ENCODE measurements around the gene ADCY7.

The ADCY7 gene

DNA sequence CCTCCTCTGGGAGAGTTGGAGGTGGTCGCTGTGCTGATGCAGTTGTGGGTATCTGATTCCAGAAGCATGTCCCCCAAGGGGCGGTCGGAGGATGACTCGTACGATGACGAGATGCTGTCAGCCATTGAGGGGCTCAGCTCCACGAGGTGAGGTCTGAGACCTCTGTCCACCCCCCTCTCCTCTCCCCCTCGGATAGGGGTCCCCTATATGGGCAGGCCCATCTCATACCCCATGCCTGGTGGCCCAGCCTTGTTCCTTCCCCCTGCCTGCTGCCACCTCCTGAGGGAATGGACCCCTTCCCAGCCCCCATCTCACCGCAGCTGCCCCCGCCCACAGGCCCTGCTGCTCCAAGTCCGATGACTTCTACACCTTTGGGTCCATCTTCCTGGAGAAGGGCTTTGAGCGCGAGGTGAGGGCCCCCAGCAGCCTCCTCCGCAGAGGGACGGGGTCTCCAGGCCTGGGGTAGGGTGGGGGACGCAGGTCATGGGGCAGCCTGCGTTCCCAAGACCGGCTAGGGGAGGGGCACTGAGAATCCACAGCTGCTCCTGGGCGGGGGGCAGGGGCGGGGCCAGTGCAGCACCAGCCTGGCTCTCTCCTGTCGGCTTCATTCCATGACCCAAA is 39.2 kb downstream of the ADCY7 start:
- Histone ChIP-seq H3K4me3 (ENCODE audit: low read length) (no peak overlapping the region), H3K27me3 (ENCODE audit: insufficient read depth, low read length) (no peaks in the 10 kb centered on the region), H3K36me3 (ENCODE audit: insufficient read depth, low read length) (no peaks in the 10 kb centered on the region), H3K9me3 (ENCODE audit: low read length) (no peaks in the 10 kb centered on the region), H2AFZ (ENCODE audit: low read depth, low read length) (no peak overlapping the region), H3K4me1 (ENCODE audit: insufficient read depth, low read length) (peaks cover 8% of the 10 kb centered on the region)

DNA sequence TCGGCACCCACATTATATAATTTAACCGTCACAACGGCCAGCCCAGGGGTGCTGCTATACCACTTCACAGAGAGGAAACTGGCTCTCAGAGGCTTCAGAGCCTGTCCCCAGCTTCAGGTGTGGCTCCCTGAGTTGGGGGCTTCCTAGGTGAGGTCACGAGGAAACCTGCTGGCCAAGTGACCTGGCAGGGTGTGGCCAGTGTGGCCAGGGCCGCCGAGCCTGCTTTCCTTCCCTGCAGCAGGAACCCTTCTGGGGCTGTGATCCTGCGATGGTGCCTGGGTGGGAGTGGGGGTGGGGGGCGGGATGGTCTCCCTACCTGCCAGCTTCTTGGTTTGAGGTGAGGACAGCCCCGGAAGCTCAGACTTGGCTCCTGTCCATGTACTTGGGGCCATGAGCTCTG is 39.9 kb downstream of the ADCY7 start:
- H3K27me3 ChIP-seq (ENCODE audit: insufficient read depth, low read length), result no peaks in the 10 kb centered on the region
- no peaks in the 10 kb centered on the region for H3K9me3 ChIP-seq (ENCODE audit: low read length)
- H3K4me1 ChIP-seq (ENCODE audit: insufficient read depth, low read length), result peaks cover 8% of the 10 kb centered on the region
- no peaks in the 10 kb centered on the region for H3K36me3 ChIP-seq (ENCODE audit: insufficient read depth, low read length)
- no peak overlapping the region for H3K4me3 ChIP-seq (ENCODE audit: low read length)
- H2AFZ ChIP-seq (ENCODE audit: low read depth, low read length), result no peak overlapping the region

DNA sequence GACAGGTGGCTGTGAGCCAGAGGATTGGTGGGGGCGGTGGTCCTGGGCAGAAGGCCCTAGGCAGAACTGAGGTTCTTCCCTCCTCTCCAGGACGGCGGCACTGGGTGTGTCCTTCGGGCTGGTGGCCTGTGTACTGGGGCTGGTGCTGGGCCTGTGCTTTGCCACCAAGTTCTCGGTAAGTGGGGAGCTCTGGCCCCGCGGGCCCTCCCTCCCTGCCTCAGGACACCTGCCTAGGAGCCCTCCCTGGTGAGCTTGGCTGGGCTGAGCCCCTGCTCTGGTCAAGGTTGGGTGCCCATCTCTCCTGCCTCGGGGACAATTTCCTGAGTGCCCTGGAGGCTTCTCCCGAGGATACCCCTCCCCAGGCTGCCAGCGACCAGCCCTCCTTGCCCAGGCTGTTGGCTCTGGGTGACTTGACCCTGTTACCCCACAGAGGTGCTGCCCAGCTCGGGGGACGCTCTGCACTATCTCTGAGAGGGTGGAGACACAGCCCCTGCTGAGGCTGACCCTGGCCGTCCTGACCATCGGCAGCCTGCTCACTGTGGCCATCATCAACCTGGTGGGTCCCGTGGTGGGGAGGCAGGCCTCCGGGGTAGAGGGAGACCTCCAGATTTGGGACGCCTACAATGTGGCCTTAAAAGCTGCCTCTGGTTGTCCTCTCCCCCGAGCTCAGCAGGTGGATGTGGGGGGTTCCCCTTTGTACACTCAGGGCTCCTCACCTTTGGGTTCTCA is 42.0 kb downstream of the ADCY7 start:
- H3K4me3 ChIP-seq (ENCODE audit: low read length), result no peak overlapping the region
- H3K4me1 ChIP-seq (ENCODE audit: insufficient read depth, low read length), result peaks cover 8% of the 10 kb centered on the region
- H3K36me3 ChIP-seq (ENCODE audit: insufficient read depth, low read length), result no peaks in the 10 kb centered on the region
- H3K27me3 ChIP-seq (ENCODE audit: insufficient read depth, low read length), result no peaks in the 10 kb centered on the region
- H2AFZ ChIP-seq (ENCODE audit: low read depth, low read length), result no peak overlapping the region
- no peaks in the 10 kb centered on the region for H3K9me3 ChIP-seq (ENCODE audit: low read length)

DNA sequence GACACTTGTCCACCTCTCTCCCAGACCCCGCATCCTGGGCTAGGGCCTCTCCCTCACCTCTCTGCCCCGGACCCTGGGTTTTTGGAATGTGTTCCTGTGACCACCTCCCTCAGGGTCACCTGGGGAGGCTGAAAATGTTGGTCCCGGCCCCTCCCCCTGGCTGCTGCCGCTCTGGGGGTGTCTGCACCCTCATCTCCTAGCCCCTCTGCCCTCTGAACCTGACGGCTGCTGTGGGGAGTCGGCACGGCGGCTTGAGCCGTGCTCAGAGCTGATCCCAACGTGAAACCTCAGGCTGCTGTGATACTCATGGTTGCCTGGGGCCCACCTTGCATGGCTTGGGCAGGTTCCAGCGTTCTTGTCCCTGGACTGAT is 42.8 kb downstream of the ADCY7 start:
- peaks cover 8% of the 10 kb centered on the region for H3K4me1 ChIP-seq (ENCODE audit: insufficient read depth, low read length)
- no peak overlapping the region for H3K4me3 ChIP-seq (ENCODE audit: low read length)
- H3K9me3 ChIP-seq (ENCODE audit: low read length), result no peaks in the 10 kb centered on the region
- H3K36me3 ChIP-seq (ENCODE audit: insufficient read depth, low read length), result peaks cover 6% of the 10 kb centered on the region
- no peak overlapping the region for H2AFZ ChIP-seq (ENCODE audit: low read depth, low read length)
- no peaks in the 10 kb centered on the region for H3K27me3 ChIP-seq (ENCODE audit: insufficient read depth, low read length)

DNA sequence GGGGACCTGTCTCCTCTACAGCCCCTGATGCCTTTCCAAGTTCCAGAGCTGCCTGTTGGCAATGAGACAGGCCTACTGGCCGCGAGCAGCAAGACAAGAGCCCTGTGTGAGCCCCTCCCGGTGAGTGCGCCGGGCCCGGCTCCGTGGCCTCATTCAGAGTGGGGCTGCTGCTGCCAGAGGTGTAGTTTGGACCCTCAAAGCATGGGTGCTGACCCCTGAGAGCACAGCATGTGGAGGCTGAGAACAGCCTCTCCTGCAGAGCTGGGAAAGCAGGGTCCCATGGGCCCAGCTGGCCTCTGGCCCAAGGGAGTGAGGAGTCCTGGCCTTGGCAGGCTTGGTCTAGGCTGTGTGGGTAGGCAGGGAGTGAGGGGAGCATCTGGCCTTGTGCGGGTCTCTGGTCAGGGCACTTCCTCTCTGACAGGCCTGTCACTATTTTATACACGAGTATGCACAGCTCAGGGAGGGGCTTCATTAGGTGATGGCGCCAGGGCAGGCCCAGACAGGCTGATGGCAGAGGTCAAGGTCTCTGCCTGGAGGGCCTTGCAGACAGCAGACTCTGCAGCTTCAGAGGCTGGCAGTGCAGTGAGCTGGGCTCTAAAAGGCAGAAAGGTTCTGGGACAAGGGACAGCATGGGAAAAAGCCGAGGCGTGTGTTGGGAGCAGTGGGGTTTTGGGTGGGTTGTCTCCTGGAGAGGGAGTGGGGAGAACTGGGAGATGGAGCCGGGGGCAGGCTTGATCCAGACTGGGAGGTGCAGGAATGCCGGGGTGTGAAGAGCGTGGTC is 43.4 kb downstream of the ADCY7 start:
- Histone ChIP-seq H3K9me3 (ENCODE audit: low read length) (no peaks in the 10 kb centered on the region), H3K4me3 (ENCODE audit: low read length) (no peak overlapping the region), H3K27me3 (ENCODE audit: insufficient read depth, low read length) (no peaks in the 10 kb centered on the region), H3K36me3 (ENCODE audit: insufficient read depth, low read length) (peaks cover 12% of the 10 kb centered on the region), H3K4me1 (ENCODE audit: insufficient read depth, low read length) (peaks cover 8% of the 10 kb centered on the region), H2AFZ (ENCODE audit: low read depth, low read length) (no peak overlapping the region)

DNA sequence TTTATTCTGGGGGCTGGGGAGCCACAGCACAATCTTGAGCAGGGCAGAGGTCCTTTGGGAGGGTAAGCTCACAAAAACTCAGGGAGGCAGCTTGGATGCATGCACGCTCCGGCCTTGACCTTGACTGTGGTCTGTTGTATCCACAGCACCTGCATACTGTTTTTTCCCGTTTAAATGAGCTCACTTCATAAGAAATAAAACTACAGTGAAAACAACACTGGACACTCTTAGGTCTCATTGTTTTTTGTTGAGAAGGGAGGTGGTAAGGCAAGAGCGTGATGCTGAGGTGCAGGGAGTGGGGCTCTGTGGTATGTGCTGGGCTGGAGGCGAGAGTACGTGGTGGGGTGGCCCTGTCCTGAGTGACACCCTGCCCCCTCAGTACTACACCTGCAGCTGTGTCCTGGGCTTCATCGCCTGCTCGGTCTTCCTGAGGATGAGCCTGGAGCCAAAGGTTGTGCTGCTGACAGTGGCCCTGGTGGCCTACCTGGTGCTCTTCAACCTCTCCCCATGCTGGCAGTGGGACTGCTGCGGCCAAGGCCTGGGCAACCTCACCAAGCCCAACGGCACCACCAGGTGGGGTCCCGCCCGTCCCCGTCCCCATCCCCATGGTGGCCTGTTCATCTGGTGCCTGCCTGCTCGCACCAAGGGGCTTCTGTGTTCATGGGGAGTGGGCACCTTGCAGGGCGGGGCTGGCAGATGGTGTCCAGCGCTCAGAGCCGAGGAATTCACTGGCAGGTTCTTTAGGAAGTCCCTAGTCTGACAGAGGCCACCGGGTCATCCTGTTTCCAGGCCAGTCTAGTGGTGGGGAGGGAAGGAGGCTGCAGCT is 44.2 kb downstream of the ADCY7 start:
- peaks cover 8% of the 10 kb centered on the region for H3K4me1 ChIP-seq (ENCODE audit: insufficient read depth, low read length)
- peaks cover 18% of the 10 kb centered on the region for H3K36me3 ChIP-seq (ENCODE audit: insufficient read depth, low read length)
- no peak overlapping the region for H2AFZ ChIP-seq (ENCODE audit: low read depth, low read length)
- H3K27me3 ChIP-seq (ENCODE audit: insufficient read depth, low read length), result no peaks in the 10 kb centered on the region
- no peaks in the 10 kb centered on the region for H3K9me3 ChIP-seq (ENCODE audit: low read length)
- no peak overlapping the region for H3K4me3 ChIP-seq (ENCODE audit: low read length)

DNA sequence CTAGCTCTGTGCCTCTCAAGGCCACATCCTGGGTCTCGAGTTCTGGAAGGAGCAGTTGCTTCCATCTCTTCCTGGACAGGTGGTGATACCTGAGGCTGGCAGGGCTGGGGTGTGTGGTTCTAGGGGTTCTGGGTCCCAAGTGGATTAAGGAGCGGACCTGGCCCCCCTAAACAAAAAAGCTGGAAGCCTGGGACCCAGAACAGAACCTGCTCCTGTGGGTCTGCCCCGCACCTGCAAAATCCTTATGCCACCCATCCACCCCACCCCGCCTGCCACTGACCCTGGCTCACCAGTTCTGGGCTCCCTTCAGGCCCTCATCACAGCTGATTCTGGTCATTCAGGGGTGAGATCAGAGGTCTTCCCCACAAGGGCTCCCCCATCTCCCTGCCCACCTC is 44.8 kb downstream of the ADCY7 start:
- Histone ChIP-seq H3K4me3 (ENCODE audit: low read length) (no peak overlapping the region), H3K27me3 (ENCODE audit: insufficient read depth, low read length) (no peaks in the 10 kb centered on the region), H3K4me1 (ENCODE audit: insufficient read depth, low read length) (peaks cover 8% of the 10 kb centered on the region), H3K36me3 (ENCODE audit: insufficient read depth, low read length) (peaks cover 25% of the 10 kb centered on the region), H2AFZ (ENCODE audit: low read depth, low read length) (no peak overlapping the region), H3K9me3 (ENCODE audit: low read length) (no peaks in the 10 kb centered on the region)

DNA sequence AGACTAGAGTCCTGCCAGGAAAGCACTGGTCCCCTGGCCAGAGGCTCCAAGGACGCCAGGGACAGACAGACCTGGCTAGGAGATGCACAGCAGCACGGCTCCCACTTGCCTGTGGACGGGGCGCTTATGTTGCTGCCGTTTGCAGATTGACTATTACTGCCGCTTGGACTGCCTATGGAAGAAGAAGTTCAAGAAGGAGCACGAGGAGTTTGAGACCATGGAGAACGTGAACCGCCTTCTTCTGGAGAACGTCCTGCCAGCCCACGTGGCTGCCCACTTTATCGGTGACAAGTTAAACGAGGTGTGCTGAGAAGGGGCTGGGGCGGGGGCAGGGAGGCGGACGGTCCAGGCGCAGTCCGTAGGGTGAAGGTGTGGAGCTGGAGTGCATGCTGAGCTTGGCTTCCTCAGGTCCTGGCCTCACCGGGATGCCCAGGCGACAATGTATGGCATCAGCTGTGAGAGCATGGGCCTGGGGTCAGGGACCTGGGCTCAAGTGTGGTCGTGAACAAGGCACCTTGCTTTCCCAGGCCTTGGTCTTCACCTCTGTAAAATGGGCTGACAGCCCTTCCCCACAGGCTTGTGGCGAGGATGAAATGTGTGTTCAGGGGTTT is 45.6 kb downstream of the ADCY7 start:
- no peak overlapping the region for H3K4me3 ChIP-seq (ENCODE audit: low read length)
- H3K9me3 ChIP-seq (ENCODE audit: low read length), result no peaks in the 10 kb centered on the region
- H3K27me3 ChIP-seq (ENCODE audit: insufficient read depth, low read length), result no peaks in the 10 kb centered on the region
- H3K36me3 ChIP-seq (ENCODE audit: insufficient read depth, low read length), result peaks cover 33% of the 10 kb centered on the region
- H2AFZ ChIP-seq (ENCODE audit: low read depth, low read length), result no peak overlapping the region
- H3K4me1 ChIP-seq (ENCODE audit: insufficient read depth, low read length), result peaks cover 8% of the 10 kb centered on the region

DNA sequence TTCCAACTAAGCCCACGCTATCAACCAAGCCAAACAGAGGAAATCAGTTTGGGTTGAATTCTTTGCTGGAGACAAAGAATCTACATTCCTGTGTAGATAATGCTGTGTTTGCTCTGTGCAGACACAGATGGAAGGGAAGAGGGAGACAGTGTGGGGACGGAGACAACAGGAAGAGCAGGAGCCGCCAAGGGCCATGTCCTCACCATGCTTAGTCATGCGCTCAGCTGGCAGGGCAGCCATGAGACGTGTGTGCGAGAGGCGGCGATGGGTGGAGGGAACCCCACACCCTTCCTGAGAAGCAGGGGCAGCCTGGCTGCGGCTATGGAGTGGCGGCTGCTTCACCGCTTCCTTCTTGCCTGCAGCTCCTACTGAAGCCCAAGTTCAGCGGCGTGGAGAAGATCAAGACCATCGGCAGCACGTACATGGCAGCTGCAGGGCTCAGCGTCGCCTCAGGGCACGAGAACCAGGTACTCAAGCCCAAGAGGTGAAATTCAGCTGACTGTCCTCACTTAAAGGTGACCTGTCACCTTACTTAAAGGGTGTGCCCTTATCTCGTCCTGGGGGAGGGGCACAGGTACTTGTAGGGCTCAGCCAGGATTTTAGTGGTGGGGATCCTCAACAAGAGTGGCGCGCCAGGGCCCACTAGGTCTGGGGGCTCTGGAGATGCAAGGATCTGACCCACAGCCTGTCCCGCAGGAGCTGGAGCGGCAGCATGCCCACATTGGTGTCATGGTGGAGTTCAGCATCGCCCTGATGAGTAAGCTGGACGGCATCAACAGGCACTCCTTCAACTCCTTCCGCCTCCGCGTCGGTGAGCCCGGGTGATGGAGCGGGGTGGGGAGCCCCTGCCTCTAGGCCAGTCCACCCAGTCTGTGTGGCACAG is 47.5 kb downstream of the ADCY7 start:
- peaks cover 52% of the 10 kb centered on the region for H3K36me3 ChIP-seq (ENCODE audit: insufficient read depth, low read length)
- H3K4me1 ChIP-seq (ENCODE audit: insufficient read depth, low read length), result peaks cover 8% of the 10 kb centered on the region
- H3K4me3 ChIP-seq (ENCODE audit: low read length), result no peak overlapping the region
- no peak overlapping the region for H2AFZ ChIP-seq (ENCODE audit: low read depth, low read length)
- H3K9me3 ChIP-seq (ENCODE audit: low read length), result no peaks in the 10 kb centered on the region
- no peaks in the 10 kb centered on the region for H3K27me3 ChIP-seq (ENCODE audit: insufficient read depth, low read length)

DNA sequence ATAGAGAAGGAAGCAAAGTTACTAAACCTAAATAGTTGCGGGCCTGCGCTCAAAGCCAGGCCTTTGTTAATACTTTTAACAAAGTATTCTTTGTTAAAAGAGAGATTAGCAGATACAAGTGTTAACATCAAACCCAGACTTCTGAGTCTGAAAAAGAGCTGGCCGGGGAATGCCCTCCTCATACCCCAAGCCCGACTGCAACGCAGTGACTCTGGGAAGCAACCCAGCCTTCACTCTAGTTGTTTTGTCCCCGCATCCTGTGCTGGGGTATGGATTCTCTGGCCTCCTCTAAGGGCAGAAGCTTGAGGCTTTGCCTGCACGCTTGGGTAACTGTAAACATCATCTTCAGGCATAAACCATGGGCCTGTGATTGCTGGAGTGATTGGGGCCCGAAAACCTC is 48.3 kb downstream of the ADCY7 start:
- Histone ChIP-seq H3K27me3 (ENCODE audit: insufficient read depth, low read length) (no peaks in the 10 kb centered on the region), H3K36me3 (ENCODE audit: insufficient read depth, low read length) (peaks cover 59% of the 10 kb centered on the region), H3K4me1 (ENCODE audit: insufficient read depth, low read length) (peaks cover 8% of the 10 kb centered on the region), H3K4me3 (ENCODE audit: low read length) (no peak overlapping the region), H3K9me3 (ENCODE audit: low read length) (no peaks in the 10 kb centered on the region), H2AFZ (ENCODE audit: low read depth, low read length) (no peak overlapping the region)

DNA sequence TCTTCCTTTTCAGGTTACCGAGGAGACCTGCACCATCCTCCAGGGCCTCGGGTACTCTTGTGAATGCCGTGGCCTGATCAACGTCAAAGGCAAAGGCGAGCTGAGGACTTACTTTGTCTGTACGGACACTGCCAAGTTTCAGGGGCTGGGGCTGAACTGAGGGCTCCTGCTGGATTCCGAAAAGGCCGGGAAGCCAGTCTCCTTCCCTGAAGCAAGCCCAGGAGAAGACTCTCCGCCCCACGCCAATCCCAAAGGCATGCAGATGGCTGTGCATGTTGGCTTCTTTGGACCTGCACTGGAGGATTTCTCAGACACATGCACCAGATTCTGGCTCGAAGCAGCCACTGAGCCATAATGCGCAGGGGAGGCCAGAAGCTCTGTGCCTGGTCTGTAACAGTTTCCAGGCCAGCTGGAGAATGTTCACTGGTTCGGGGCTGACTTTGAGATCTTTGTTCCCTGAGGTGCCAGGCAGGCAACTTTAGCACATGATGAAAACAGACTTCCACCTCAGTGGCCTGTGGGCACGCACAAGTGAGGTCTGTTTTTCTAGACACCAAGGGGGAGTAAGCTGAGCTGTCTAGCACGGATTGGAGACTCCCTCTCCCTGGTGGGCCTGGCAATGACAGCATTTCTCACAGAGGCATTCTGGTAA is 49.1 kb downstream of the ADCY7 start:
- Histone ChIP-seq H3K4me3 (ENCODE audit: low read length) (no peak overlapping the region), H3K4me1 (ENCODE audit: insufficient read depth, low read length) (no peaks in the 10 kb centered on the region), H3K36me3 (ENCODE audit: insufficient read depth, low read length) (peaks cover 67% of the 10 kb centered on the region), H2AFZ (ENCODE audit: low read depth, low read length) (no peak overlapping the region), H3K27me3 (ENCODE audit: insufficient read depth, low read length) (no peaks in the 10 kb centered on the region), H3K9me3 (ENCODE audit: low read length) (no peaks in the 10 kb centered on the region)

Data from neuron (in vitro differentiated cells).